Measurements from ENCODE around the gene ADCY7. TPM values are rescaled to one million over a fixed set of nuclear protein-coding genes. Genes with fewer than 3 reads are reported as not detected.

Gene ADCY7
- total RNA-seq, 2 donors from 2014 or later, result 67.5 to 97.1 TPM

- H3K27ac Mint-ChIP-seq, result peak overlapping the region; percentile 5
- H3K36me3 Mint-ChIP-seq (ENCODE audit: insufficient read depth in 2 of 2), result peaks cover 3 to 11% of the 10 kb centered on the region in 2 donors
- DNase-seq (no peak), ATAC-seq (replicated peaks in 1 of 2) (no peak)
- no peaks in the 10 kb centered on the region for H3K27me3 Mint-ChIP-seq (ENCODE audit: low read depth)
- H3K4me3 Mint-ChIP-seq, result no peak overlapping the region
- H3K4me1 Mint-ChIP-seq (ENCODE audit: low read depth), result no peaks in the 10 kb centered on the region
- no peaks in the 10 kb centered on the region for H3K9me3 Mint-ChIP-seq
Observed at GRCh38 chr16:50293994-50294855, 27.9 kb downstream of the ADCY7 start.

- no peaks in the 10 kb centered on the region for H3K9me3 Mint-ChIP-seq
- H3K27me3 Mint-ChIP-seq (ENCODE audit: low read depth), result no peaks in the 10 kb centered on the region
- no peak for DNase-seq
- H3K4me1 Mint-ChIP-seq (ENCODE audit: low read depth), result no peaks in the 10 kb centered on the region
- no peak for ATAC-seq (replicated peaks in 1 of 2)
- H3K4me3 Mint-ChIP-seq, result no peak overlapping the region
- peaks cover 2 to 10% of the 10 kb centered on the region in 2 donors for H3K36me3 Mint-ChIP-seq (ENCODE audit: insufficient read depth in 2 of 2)
- H3K27ac Mint-ChIP-seq, result no peak overlapping the region
Observed at GRCh38 chr16:50294955-50295354, 28.6 kb downstream of the ADCY7 start.

DNA sequence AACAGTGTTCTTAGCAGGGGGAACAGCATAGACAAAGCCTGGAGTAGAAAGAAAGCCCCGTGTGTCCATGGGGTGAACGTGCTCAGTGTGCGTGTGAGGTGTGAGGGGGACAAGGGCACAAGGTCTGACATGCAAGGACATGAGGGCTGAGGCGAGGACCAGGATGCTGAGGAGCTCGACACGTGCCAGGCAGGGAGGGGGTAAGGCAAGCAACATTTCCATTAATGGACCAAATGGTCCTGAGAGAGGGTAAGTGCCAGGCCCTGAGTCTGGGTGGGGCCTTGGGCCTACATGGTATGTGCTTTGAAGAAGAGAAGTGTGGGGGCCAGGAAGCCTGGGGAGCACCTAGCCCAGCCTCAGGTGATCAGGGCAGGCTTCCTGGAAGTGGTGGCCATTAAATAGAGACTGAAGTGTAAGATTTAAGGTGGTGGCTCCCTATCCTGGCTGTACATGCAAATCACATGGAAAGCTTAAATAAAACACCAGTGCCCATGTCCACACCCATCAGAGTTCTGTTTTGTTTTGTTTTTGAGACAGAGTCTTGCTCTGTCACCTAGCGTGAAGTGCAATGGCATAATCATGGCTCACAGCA, 29.3 kb downstream of the ADCY7 start:
- H3K4me3 Mint-ChIP-seq, result no peak overlapping the region
- H3K4me1 Mint-ChIP-seq (ENCODE audit: low read depth), result no peaks in the 10 kb centered on the region
- no peaks in the 10 kb centered on the region for H3K9me3 Mint-ChIP-seq
- H3K27ac Mint-ChIP-seq, result no peak overlapping the region
- no peaks in the 10 kb centered on the region for H3K27me3 Mint-ChIP-seq (ENCODE audit: low read depth)
- H3K36me3 Mint-ChIP-seq (ENCODE audit: insufficient read depth in 2 of 2), result peaks cover 0 to 10% of the 10 kb centered on the region in 2 donors
- DNase-seq, result no peak
- no peak for ATAC-seq (replicated peaks in 1 of 2)

DNA sequence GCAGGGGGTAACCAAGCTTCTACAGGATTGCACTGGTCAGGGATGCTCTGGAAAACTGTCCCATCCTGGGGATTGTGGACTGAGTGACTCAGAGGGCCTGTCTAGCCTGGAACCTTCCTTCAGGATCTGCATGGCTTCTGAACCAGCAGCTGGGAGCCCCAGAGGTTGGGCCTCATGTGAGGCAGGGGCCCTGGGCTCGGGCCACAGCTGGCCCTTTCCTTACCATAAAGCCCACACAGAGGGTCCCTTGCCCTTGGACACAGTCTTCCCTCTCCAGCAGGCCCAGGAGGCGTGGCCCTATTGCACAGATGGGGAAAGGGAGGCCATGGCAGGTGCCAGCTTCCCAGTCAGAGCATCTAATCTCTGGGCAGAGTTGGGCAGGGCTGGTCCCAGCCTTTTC, 30.5 kb downstream of the ADCY7 start:
- Mint-ChIP-seq H3K9me3 (no peaks in the 10 kb centered on the region), H3K4me3 (no peak overlapping the region), H3K27me3 (ENCODE audit: low read depth) (no peaks in the 10 kb centered on the region), H3K36me3 (ENCODE audit: insufficient read depth in 2 of 2) (peaks cover 0 to 11% of the 10 kb centered on the region in 2 donors), H3K4me1 (ENCODE audit: low read depth) (no peaks in the 10 kb centered on the region), H3K27ac (peak overlapping the region; percentile 46)
- ATAC-seq (replicated peaks in 1 of 2) (no peak), DNase-seq (no peak)

DNA sequence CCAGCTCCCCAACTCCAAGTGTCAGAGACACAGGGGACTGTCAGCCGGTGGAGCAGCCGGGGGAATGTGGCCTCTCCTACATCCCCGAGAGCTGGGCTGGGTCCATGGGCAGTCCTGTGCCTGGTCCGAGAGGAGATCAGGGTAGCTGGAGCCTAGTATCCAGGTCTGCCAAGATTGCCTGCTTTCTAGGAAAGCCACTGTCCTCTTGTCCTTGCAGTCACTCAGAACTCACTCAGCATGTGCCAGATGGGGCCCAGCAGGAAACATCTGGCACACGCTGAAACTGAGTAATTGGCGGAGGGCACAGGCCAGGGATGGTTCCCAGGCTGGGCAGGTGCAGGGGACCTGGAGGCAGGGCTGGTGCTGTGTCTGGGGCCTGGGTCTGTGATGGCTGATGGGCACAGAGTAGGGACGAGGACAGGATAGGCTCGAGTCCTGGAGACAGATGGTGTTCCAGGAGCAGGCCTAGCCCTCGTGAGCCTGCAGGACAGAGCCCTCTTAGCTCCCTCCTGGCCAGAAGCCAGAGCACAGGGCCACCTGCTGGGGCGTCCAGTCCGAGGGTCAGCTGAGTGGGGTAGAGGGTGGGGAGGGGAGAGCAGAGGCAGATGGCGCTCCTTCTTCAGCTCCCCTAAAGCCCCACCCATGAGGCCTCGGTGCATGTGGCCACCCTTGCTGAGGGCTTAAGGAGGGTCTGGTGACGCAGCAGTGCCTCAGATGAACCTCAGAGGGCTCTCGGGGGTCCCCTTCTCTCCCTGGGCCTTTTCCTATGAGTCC, 31.1 kb downstream of the ADCY7 start:
- H3K36me3 Mint-ChIP-seq (ENCODE audit: insufficient read depth in 2 of 2), result peaks cover 0 to 9% of the 10 kb centered on the region in 2 donors
- H3K9me3 Mint-ChIP-seq, result no peaks in the 10 kb centered on the region
- no peak overlapping the region for H3K27ac Mint-ChIP-seq
- DNase-seq (no peak), ATAC-seq (replicated peaks in 1 of 2) (no peak)
- no peaks in the 10 kb centered on the region for H3K4me1 Mint-ChIP-seq (ENCODE audit: low read depth)
- no peaks in the 10 kb centered on the region for H3K27me3 Mint-ChIP-seq (ENCODE audit: low read depth)
- H3K4me3 Mint-ChIP-seq, result no peak overlapping the region

- Mint-ChIP-seq H3K4me3 (no peak overlapping the region), H3K27ac (no peak overlapping the region), H3K9me3 (no peaks in the 10 kb centered on the region), H3K4me1 (ENCODE audit: low read depth) (no peaks in the 10 kb centered on the region), H3K27me3 (ENCODE audit: low read depth) (no peaks in the 10 kb centered on the region), H3K36me3 (ENCODE audit: insufficient read depth in 2 of 2) (peaks cover 0 to 9% of the 10 kb centered on the region in 2 donors)
- ATAC-seq (replicated peaks in 1 of 2) (no peak), DNase-seq (no peak)
Observed at GRCh38 chr16:50298075-50298460, 31.7 kb downstream of the ADCY7 start.

DNA sequence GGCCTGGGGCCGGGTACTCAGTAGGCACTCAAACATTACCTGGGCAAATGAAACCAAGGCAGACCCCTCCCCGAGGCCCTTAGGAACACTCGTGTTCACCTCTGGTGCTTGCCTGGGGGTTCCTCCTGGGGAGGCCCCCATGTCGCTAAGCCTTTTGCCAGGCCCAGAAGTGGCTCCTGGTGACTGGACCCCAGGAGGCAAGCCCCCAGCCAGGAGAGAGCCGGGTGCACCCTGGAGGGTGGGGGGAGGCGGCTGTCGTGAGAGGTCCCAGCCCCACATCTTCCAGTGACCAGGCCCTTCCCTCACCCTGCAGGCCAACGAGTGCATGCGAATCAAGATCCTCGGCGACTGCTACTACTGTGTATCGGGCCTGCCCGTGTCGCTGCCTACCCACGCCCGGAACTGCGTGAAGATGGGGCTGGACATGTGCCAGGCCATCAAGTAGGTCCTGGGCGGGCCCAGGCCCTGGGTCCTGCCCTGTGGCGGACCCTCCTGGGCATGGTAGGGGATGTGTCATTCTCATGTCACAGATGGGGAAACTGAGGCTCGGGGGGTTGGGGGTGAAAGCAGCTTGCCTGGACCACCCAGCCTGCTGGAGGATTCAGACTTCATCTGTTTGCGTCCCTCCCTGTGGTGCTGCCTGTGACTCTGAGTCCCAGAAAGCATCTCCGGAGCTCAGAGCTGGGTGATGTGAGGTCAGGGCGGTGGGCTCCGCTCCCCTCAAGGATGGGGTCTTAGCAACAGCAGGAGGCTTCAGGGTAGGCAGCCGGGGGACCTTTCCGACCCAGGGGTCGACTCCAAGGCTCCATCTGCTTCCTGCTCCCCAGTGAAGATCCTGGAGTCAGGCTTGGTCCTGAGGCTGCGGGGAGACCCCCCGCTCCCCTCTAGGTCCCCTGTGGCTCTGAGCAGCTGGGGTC, 32.5 kb downstream of the ADCY7 start:
- H3K36me3 Mint-ChIP-seq (ENCODE audit: insufficient read depth in 2 of 2), result peaks cover 0 to 9% of the 10 kb centered on the region in 2 donors
- ATAC-seq (replicated peaks in 1 of 2) (no peak), DNase-seq (no peak)
- no peak overlapping the region for H3K27ac Mint-ChIP-seq
- no peak overlapping the region for H3K4me3 Mint-ChIP-seq
- H3K4me1 Mint-ChIP-seq (ENCODE audit: low read depth), result no peaks in the 10 kb centered on the region
- H3K27me3 Mint-ChIP-seq (ENCODE audit: low read depth), result no peaks in the 10 kb centered on the region
- no peaks in the 10 kb centered on the region for H3K9me3 Mint-ChIP-seq

GRCh38 chr16:50299508-50300105, 33.3 kb downstream of the ADCY7 start:
- peaks cover 0 to 5% of the 10 kb centered on the region in 2 donors for H3K36me3 Mint-ChIP-seq (ENCODE audit: insufficient read depth in 2 of 2)
- no peaks in the 10 kb centered on the region for H3K9me3 Mint-ChIP-seq
- no peak for DNase-seq

DNA sequence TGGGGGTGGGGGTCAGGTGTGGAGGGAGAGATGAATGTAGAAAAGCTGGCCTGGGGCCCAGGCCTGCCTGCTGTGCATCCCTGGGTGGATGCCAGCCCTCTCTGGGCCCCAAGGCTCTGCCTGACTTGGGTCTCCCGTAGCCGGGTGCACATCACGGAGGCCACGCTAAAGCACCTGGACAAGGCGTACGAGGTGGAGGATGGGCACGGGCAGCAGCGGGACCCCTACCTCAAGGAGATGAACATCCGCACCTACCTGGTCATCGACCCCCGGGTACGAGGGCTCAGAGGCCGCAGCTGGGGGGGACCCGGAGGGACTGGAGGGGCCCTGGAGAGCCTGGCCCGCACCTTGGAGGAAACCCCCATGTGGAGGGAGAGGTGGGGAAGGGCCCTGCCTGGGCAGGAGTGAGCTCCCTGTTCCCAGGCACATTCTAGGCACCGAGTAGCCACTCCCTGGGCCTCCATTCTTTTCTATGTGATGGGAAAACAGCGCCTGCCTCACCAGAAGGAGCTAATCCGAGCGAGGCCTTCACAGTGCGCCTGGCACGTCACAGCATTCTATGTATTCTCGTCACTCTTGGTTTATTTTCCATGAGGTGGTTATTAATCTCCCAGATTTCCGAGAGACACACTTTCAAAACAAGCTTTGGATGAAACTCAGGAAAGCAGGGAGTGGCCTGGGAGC, 34.7 kb downstream of the ADCY7 start:
- Mint-ChIP-seq H3K27me3 (ENCODE audit: low read depth) (no peaks in the 10 kb centered on the region), H3K36me3 (ENCODE audit: insufficient read depth in 2 of 2) (peaks cover 0 to 1% of the 10 kb centered on the region in 2 donors), H3K4me3 (no peak overlapping the region), H3K4me1 (ENCODE audit: low read depth) (no peaks in the 10 kb centered on the region), H3K9me3 (no peaks in the 10 kb centered on the region), H3K27ac (no peak overlapping the region)
- DNase-seq, result no peak
- ATAC-seq (replicated peaks in 1 of 2), result no peak

More at GRCh38 chr16:50299508-50300105, 33.3 kb downstream of the ADCY7 start:
- no peaks in the 10 kb centered on the region for H3K4me1 Mint-ChIP-seq (ENCODE audit: low read depth)
- no peak overlapping the region for H3K4me3 Mint-ChIP-seq
- ATAC-seq (replicated peaks in 1 of 2), result no peak
- H3K27ac Mint-ChIP-seq, result no peak overlapping the region
- no peaks in the 10 kb centered on the region for H3K27me3 Mint-ChIP-seq (ENCODE audit: low read depth)

DNA sequence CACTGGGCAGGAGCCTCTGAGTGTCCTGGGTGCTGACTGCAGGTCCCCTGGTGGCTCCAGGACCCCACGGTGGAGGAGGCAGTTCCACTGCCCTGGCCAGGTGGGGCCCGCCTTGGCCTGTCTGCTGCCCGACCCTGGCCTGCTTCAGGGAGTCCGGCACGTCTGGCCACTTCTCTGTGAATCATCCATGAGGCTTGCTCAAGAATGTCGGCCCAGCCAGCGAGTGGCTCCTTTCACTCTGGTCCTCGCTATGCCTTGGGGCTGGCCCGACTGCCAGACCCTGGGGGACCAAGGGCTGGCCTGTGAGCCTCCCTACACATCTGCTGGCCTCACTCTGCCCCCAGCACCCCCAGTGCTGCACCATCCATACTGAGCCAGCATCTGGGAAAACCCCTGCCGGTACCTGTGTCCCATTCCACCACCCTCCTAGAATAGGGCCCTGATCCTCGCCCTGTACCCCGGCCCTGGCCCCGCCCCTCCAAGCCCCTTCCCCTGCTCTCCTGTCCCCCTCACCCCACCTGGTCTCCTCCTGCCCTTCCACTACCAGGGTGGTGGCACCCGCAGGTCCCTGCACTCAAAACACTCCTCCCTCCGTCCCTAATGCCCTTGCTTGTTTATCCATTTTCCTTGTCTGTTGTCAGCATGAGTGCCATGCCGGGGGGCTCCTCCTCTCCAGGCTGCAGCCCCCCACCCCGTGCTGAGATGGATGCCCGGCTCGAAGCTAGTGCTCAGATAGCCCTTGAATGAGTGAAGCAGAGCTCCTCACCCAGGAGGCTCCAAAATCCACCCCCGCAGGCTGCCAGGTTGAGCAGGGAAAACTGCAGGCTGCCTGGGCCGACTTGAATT, 35.5 kb downstream of the ADCY7 start:
- no peak for ATAC-seq (replicated peaks in 1 of 2)
- no peak overlapping the region for H3K27ac Mint-ChIP-seq
- H3K27me3 Mint-ChIP-seq (ENCODE audit: low read depth), result no peaks in the 10 kb centered on the region
- H3K4me3 Mint-ChIP-seq, result no peak overlapping the region
- peaks cover 0 to 1% of the 10 kb centered on the region in 2 donors for H3K36me3 Mint-ChIP-seq (ENCODE audit: insufficient read depth in 2 of 2)
- no peaks in the 10 kb centered on the region for H3K9me3 Mint-ChIP-seq
- no peaks in the 10 kb centered on the region for H3K4me1 Mint-ChIP-seq (ENCODE audit: low read depth)
- no peak for DNase-seq

DNA sequence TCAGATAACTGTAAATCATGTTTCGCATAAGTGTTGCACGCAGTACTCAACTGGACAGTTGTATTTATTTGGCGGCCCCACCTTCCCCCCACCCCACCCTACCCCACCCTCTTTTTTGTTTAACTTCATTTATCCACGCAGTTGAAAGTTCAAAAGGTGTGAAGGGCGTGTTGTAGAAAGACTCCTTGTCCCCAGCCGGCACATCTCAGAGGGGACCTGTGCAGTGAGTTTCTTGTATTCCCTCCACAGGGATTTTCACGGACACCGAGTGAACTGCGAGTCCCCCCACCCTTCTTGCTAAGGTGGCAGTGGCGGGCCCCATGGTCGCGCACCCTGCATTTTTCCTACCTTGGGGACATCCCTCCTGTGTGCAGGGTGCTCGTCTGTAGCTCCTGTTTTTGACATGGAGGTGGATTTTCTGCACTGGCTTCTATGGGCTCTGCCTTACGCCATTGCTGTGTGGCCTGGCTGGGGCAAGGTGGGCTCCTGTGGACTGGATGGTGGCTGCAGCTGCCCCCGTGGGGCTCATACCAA, 36.2 kb downstream of the ADCY7 start:
- no peaks in the 10 kb centered on the region for H3K27me3 Mint-ChIP-seq (ENCODE audit: low read depth)
- H3K9me3 Mint-ChIP-seq, result no peaks in the 10 kb centered on the region
- ATAC-seq (replicated peaks in 1 of 2), result no peak
- peaks cover 0 to 1% of the 10 kb centered on the region in 2 donors for H3K36me3 Mint-ChIP-seq (ENCODE audit: insufficient read depth in 2 of 2)
- DNase-seq, result no peak
- no peak overlapping the region for H3K27ac Mint-ChIP-seq
- no peak overlapping the region for H3K4me3 Mint-ChIP-seq
- no peaks in the 10 kb centered on the region for H3K4me1 Mint-ChIP-seq (ENCODE audit: low read depth)
